ENCODE results near the gene PTPN7. TPM values are rescaled to one million over a fixed set of nuclear protein-coding genes. Genes with fewer than 3 reads are reported as not detected.
"Not testable (repeated sequence)": the region's sequence is repeated elsewhere in the genome, so short reads cannot be mapped to it uniquely, and the experiment has no call there.

Gene PTPN7
- total RNA-seq, 1 donor from 2014 or later = 0.29 TPM

- no peaks in the 10 kb centered on the region for H3K9me3 Mint-ChIP-seq
- DNase-seq (ENCODE audit: extremely low spot score, unreplicated experiment) = no peak
- no peak for TF ChIP-seq CTCF (conservative IDR thresholded peaks at IDR 0.05)
- peak within 1 kb of the TSS; percentile 92 for H3K27ac Mint-ChIP-seq
- peak within 1 kb of the TSS; percentile 98 for H3K4me3 Mint-ChIP-seq
- peaks cover 21% of the 10 kb centered on the region for H3K4me1 Mint-ChIP-seq (ENCODE audit: unreplicated experiment)
- no peaks in the 10 kb centered on the region for H3K36me3 Mint-ChIP-seq
- H3K27me3 Mint-ChIP-seq = peaks cover 3% of the 10 kb centered on the region
Measured at GRCh38 chr1:202144402-202145067, 15.9 kb downstream of the PTPN7 start, which contains the start of gene ARL8A. TSS of gene ARL8A (minus strand) at chr1:202144737. CDS start at chr1:202144572, 165 bp downstream.

- Mint-ChIP-seq H3K9me3 (no peaks in the 10 kb centered on the region), H3K36me3 (no peaks in the 10 kb centered on the region), H3K27me3 (peaks cover 3% of the 10 kb centered on the region), H3K4me3 (peak overlapping the region; percentile 98), H3K4me1 (ENCODE audit: unreplicated experiment) (peaks cover 21% of the 10 kb centered on the region), H3K27ac (peak overlapping the region; percentile 92)
- TF ChIP-seq CTCF (conservative IDR thresholded peaks at IDR 0.05) = no peak
- DNase-seq (ENCODE audit: extremely low spot score, unreplicated experiment) = no peak
Measured at GRCh38 chr1:202143768-202144401, 16.5 kb downstream of the PTPN7 start.

- Mint-ChIP-seq H3K27me3 (peaks cover 3% of the 10 kb centered on the region), H3K36me3 (no peaks in the 10 kb centered on the region)
- no peak for DNase-seq (ENCODE audit: extremely low spot score, unreplicated experiment)
Measured at GRCh38 chr1:202143011-202143767, 17.2 kb downstream of the PTPN7 start.

GRCh38 chr1:202141468-202141867 is 18.9 kb downstream of the PTPN7 start:
- H3K9me3 Mint-ChIP-seq; H3K36me3 Mint-ChIP-seq; H3K4me3 Mint-ChIP-seq; H3K27me3 Mint-ChIP-seq; H3K27ac Mint-ChIP-seq; DNase-seq (ENCODE audit: extremely low spot score, unreplicated experiment): not testable (repeated sequence)
- H3K4me1 Mint-ChIP-seq (ENCODE audit: unreplicated experiment) = peaks cover 21% of the 10 kb centered on the region

More at GRCh38 chr1:202143011-202143767, 17.2 kb downstream of the PTPN7 start:
- peaks cover 21% of the 10 kb centered on the region for H3K4me1 Mint-ChIP-seq (ENCODE audit: unreplicated experiment)
- no peaks in the 10 kb centered on the region for H3K9me3 Mint-ChIP-seq
- peak overlapping the region; percentile 98 for H3K4me3 Mint-ChIP-seq
- no peak for TF ChIP-seq CTCF (conservative IDR thresholded peaks at IDR 0.05)
- peak overlapping the region; percentile 92 for H3K27ac Mint-ChIP-seq

- H3K4me3 Mint-ChIP-seq = peak overlapping the region; percentile 39
- H3K4me1 Mint-ChIP-seq (ENCODE audit: unreplicated experiment) = peaks cover 21% of the 10 kb centered on the region
- H3K36me3 Mint-ChIP-seq = no peaks in the 10 kb centered on the region
- no peak for TF ChIP-seq CTCF (conservative IDR thresholded peaks at IDR 0.05)
- DNase-seq (ENCODE audit: extremely low spot score, unreplicated experiment) = no peak
- no peaks in the 10 kb centered on the region for H3K9me3 Mint-ChIP-seq
- H3K27ac Mint-ChIP-seq = no peak overlapping the region
- H3K27me3 Mint-ChIP-seq = no peaks in the 10 kb centered on the region
Measured at GRCh38 chr1:202140833-202141232, 19.6 kb downstream of the PTPN7 start.
